GM12874 (cell line): ENCODE measurements around the gene COL2A1.

Experiments
- TF ChIP-seq, protein P1 (sequence below): IDR thresholded peaks from 2 replicates; pipeline ENCODE4 v1.5.1; 2011; ENCODE audit warnings: low read depth, mild to moderate bottlenecking, control low read depth, low read length, moderate library complexity; ENCODE audit not compliant: insufficient read depth

COL2A1 gene

DNA sequence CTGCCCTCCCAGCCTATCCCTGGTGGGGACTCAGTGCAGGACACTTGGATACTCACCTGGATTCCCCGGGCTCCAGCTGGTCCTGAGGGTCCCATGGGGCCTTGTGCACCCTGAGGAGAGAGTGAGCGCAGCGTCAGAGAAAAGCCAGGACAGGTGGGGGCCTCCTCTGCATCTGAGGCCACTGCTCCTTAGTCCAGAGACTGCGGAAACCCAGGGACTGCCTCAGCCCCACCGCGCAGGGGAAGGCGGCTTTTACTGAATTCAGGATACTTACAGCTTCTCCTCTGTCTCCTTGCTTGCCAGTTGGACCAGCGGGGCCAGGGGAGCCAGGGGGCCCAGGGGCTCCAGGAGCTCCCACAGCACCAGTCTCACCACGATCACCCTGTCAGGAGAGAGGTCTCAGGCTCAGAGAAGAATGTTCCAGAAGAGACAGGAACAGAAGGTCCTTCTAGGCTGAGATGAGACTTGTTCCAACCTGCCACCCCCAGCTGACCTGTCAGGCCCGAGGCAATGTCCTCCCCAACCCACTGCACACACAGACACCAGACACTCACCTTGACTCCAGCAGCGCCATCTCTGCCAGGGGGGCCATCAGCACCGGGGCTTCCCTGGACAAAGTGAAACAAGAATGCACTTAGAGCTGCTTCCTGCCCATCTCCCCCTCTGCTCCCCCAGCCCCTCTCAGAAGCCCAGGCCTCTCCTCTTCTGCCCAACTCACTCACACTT is 27.1 kb downstream of the COL2A1 start:
- TF ChIP-seq, protein P1, sequence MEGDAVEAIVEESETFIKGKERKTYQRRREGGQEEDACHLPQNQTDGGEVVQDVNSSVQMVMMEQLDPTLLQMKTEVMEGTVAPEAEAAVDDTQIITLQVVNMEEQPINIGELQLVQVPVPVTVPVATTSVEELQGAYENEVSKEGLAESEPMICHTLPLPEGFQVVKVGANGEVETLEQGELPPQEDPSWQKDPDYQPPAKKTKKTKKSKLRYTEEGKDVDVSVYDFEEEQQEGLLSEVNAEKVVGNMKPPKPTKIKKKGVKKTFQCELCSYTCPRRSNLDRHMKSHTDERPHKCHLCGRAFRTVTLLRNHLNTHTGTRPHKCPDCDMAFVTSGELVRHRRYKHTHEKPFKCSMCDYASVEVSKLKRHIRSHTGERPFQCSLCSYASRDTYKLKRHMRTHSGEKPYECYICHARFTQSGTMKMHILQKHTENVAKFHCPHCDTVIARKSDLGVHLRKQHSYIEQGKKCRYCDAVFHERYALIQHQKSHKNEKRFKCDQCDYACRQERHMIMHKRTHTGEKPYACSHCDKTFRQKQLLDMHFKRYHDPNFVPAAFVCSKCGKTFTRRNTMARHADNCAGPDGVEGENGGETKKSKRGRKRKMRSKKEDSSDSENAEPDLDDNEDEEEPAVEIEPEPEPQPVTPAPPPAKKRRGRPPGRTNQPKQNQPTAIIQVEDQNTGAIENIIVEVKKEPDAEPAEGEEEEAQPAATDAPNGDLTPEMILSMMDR, result no peak

DNA sequence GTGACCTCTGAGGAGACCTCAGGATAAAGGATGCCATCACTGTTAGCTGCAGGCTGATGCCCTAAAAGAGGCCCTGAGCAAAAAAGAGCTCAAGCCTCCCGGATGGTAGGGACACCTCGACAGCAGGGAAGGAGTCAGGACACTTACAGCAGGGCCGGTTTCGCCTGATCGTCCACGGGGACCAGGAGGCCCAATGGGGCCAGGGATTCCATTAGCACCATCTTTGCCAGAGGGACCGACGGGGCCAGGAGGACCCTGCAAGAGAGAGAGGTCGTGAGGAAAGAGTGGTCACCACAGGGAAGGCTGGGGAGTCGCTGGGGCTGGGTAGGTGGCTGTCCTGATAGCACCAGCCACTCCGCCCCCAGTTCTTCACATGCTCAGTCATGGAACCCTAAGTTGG is 28.5 kb downstream of the COL2A1 start:
- TF ChIP-seq, protein P1, result no peak

DNA sequence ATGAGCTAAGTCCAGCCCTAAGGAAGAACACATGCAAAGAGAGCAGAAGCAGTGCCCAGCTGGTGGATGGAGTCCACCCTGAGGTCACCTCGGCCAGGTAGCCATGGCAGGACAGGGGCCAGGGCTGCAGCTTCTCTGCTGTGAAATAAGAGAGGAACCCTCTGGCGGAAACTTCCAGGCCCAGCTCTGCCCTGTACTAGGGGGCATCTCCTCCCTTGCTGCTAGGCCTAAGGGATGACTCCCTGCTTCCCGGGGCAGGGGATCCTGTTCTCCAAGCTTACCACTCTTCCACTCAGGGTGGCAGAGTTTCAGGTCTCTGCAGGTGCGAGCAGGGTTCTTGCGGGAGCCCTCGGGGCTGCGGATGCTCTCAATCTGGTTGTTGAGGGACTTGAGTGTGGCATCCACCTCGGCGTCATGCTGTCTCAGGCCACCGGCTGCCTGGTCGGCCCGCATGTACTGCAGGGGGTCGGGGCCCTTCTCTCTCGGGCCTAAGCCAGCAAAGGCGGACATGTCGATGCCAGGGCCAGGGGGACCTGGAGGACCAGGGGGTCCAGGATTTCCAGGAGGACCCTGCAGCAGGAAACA is 29.1 kb downstream of the COL2A1 start:
- TF ChIP-seq, protein P1, result no peak

DNA sequence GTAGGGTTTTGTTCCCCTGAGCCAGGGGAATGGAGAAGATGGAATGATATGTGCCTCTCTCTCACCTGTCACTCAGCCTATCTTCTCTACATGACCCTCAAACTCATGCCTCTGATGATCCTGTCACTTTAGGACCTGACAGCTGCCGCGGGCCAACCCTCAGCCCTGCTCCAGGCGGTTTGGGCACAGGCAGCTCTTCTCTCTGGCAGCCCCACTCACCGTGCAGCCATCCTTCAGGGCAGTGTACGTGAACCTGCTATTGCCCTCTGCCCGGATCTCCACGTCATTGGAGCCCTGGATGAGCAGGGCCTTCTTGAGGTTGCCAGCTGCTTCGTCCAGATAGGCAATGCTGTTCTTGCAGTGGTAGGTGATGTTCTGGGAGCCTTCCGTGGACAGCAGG is 30.4 kb downstream of the COL2A1 start:
- TF ChIP-seq, protein P1, result no peak

DNA sequence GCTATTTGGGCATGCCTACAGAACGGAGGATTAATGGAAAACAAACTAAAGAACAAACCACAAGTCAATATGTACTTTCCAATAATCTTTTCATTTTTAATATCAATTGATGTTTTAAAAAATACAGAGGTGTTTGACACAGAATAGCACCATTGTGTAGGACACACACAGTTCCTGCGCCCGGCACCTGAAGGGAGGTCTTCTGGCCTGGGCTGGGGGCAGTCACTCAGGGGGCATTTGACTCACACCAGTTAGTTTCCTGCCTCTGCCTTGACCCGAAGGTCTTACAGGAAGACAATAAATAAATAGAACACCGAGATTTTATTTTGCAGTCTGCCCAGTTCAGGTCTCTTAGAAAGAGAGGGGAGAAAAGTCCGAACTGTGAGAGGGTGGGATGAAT is 31.4 kb downstream of the COL2A1 start:
- TF ChIP-seq, protein P1, result no peak

DNA sequence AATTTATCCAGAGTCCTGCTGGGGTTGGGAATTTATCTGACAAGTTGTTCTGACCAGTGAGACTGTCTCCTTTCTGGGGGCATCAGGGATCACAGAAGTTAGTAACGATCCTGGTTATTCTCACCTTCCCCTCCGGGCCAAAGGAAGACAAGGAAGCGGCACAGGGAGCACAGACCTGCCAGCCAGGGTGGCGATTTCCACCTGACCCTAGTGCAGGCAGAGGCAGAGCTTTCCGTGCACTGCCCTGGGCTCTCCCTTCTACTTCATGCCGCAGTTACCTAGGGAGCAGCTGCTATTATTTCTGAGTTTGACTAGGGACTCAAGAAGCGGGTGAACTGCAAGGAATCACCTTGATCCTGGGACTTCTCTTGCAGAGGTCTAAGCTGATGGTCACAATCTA is 33.4 kb downstream of the COL2A1 start:
- TF ChIP-seq, protein P1, result no peak

DNA sequence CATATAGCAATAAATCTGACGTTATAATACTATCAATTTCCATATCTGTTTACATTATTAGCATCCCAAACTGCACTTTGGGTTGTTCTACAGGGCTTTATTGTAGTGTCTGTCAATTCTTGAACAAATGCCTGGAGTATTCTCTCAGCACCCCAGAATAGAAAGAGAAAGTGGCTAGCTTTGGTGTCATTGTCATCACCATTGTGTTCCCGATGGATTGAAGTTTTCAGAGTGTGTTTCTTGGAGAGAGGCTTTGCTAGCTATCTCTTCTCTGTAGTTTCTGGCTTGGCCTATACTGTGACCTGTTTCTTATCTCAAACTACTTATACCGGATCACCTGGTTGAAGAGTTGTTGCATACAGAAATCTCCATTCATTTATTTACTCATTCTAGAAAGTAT is 34.4 kb downstream of the COL2A1 start:
- TF ChIP-seq, protein P1, result no peak
